ENCODE measurements around the gene LRRC2.
A peak's percentile ranks its signal among the peaks of the same experiment; 100 is the strongest.
"Not testable (repeated sequence)": the region's sequence is repeated elsewhere in the genome, so short reads cannot be mapped to it uniquely, and the experiment has no call there.

Gene LRRC2

DNA sequence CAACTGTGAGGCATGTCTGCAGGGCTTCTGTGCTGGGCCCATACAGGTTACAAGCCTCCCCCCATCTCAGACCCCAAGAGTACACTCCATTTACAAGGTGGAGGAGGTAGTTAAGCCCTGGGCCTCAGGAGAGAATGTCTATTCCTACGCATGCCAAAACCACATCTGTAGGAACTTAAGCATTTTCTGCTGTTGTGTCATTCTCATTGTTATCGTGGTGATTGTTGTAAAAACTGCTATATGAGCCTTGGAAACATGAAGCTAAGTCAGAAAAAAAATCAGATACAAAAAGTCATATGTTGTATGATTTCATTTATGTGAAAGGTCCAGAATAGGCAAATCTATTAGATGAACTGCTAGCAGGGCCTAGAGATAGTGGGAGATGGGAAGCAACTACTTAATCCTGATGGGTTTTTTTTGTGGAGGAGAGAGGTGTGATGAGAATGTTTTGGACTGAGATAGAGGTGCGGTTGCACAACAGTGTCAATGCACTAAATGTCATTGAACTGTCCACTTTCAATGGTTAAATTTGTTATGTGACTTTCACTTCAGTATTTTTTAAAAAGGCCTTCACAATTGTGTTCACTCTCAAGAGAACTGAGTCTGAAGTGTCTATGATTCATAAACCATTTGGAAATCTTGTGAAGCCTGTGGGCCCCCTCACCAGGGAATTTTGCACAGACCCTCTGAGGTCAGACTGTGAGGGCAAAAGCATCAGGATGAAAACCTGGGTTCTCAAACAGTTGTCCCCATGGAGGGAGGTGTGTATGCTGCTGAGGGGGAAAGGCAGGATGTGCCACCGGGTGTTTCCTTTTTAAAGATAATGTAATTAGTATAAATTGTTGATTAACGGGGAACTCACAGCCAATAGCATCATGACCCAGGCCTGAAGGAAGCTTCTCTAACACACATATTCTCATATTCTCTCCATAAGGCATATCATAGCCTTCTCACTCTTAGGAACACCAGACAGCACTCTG is 65.2 kb downstream of the LRRC2 start:
- DNase-seq (ENCODE audit: low read depth in 2 of 3, low spot score in 1 of 3), result no peak

DNA sequence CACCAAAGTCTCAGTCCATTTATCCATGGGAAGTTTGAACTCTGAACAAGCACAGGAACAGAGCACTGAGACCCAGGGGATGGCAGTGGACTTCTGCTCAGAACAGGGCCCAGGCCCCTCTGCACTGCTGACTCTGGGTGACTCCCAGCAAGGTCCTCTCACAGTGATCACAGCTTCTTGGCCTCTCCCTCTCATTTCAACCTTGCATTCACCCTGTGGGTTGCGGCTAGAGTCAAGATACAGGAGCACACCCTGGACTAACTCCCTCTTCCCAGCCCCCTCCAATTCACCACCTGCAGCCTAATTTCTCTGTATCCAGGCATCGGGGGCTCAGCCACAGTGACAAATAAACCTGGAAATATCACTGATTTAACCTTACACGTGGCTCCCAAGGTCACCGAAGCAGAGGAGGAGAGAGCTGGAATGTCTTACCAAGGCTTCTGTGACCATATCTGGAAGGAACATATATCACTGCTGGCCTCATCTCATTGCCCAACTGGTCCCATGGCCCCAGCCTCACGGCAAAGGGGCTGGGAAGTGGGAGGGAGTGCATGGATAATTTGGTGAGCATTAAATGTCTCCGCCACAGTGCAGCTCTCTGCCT is 67.1 kb downstream of the LRRC2 start:
- DNase-seq (ENCODE audit: low read depth in 2 of 3, low spot score in 1 of 3), result no peak

DNA sequence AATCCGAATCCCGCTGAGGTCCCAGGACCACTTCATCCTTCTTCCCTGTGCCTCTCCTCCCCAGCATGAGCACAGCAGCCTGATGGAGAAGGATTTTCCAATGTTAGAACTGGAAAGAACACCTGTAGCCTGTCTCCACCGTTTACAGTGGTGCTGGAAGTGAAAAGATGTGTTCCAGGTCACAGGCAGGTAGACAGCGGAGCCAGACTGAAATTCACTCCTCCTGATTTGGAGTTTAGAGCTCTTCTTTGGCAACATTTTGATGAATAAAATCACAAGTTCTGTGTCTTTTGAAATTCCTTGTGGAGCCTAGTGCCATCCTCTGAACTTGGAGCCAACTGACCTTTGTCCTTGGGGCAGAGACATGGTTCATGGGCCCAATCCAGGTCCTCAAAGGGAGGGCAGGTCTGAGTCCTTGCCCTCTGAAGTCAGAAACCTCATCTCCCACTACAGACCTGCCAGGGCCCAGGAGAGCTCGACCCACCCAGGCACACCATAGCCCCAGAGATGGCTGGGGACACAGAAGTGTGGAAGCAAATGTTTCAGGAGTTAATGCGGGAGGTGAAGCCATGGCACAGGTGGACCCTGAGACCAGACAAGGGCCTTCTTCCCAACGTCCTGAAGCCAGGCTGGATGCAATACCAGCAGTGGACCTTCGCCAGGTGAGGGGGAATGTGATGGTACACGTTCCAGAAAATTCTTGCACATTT is 68.4 kb downstream of the LRRC2 start, which contains the start of gene RTP3:
RTP3 (plus strand) TSS at position 421 of the 710 bp plus-strand sequence; CDS start at position 508, 87 bp downstream.
- no peak for DNase-seq (ENCODE audit: low read depth in 2 of 3, low spot score in 1 of 3)

DNA sequence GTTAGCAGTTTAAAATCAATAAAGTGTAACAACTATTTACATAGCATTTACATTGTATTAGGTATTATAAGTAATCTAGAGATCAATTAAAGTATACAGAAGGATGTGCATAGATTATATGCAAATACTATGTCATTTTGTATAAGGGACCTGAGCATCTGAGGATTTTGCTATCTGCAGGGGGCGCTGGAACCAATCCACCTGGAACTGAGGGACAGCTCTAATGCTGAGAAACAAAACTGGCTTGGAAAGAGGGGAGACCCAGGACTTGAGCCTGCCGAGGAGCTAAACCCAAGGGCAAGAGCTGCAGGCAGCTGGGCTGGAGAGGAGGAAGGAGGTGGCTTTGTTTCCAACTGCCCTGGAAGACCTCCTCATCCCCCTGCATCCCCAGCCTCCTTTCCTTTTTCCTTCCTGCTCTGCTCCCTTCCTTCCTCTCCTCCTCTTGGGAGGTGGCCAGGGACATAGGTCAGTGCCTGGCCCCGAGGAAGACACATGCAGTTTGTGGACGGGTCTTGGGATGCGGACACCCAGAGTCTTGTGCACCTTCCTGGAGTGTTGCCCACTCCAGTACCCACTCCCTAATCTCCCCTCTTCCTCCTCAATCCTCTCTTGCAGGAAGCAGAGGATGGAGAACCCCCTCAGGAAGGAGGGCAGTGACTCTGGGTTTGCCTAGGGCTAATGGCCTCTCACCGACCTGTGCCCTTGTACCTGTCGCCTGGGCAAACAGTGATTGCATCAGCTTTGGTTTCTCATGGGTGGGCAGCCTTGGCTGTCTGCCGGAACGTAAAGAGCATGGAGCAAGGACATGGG is 69.2 kb downstream of the LRRC2 start:
- DNase-seq (ENCODE audit: low read depth in 2 of 3, low spot score in 1 of 3), result peak; percentile 7 to 32 (median 17)

DNA sequence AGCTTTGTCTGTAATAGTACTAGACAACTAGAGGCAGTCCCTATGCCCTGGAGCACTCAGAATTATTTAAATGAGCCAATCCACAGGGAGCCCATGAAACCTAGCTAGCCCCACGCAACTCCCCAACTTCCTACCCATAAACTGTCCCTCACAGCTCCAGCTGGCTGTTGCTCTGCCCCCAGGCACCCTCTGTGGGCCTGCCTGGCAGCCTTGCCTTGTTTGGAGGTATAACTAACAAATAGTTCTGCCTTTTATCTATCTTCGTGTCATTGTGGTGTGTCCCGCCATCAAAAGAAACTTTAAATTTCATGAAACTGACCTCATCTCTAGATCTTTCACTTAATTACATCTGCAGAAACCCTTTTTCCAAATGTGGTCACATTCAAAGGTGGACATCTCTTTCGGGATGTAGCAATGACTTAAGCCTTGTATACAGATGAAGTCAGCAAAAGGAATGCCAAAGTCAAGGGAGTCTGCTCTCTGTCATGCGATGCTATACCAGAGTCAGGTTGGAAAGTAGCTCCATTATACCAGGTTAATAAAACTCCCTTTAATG is 70.1 kb downstream of the LRRC2 start:
- no peak for DNase-seq (ENCODE audit: low read depth in 2 of 3, low spot score in 1 of 3)

DNA sequence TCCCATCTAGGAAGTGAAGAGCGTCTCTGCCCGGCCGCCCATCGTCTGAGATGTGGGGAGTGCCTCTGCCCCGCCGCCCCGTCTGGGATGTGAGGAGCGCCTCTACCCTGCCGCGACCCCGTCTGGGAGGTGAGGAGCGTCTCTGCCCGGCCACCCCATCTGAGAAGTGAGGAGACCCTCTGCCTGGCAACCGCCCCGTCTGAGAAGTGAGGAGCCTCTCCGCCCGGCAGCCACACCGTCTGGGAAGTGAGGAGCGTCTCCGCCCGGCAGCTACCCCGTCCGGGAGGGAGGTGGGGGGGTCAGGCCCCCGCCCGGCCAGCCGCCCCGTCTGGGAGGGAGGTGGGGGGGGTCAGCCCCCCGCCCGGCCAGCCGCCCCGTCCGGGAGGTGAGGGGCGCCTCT is 71.6 kb downstream of the LRRC2 start:
- not testable (repeated sequence) for DNase-seq (ENCODE audit: low read depth in 2 of 3, low spot score in 1 of 3)

DNA sequence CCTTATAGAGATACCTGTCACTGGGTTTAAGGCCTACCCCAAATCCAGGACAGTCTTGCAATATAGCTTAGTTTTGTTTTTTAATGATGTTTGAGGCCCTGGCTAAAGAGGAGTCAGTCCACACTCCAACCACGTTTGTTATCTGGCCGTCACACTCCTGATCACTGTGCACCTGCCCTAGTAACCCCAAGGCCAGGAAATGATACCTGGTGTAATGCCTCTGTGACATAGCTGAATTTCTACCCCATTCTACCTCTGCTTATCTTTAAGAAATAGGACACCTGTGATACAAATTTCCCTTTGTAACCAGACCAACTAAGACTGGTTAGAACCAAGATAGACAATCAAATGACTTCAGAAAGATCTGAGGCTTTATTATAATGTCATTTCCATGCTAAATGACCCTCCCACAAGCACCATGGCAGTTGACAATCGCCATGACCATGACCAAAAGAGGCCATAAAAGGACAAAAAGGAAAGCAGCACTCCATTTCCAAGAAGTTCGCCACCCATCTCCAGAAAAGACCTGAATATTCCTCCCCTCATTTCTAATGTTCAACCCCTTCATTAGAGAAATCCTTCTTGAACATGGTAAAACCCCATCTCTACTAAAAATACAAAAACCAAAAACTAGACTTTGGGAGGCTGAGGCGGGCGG is 73.1 kb downstream of the LRRC2 start:
- no peak for DNase-seq (ENCODE audit: low read depth in 2 of 3, low spot score in 1 of 3)

DNA sequence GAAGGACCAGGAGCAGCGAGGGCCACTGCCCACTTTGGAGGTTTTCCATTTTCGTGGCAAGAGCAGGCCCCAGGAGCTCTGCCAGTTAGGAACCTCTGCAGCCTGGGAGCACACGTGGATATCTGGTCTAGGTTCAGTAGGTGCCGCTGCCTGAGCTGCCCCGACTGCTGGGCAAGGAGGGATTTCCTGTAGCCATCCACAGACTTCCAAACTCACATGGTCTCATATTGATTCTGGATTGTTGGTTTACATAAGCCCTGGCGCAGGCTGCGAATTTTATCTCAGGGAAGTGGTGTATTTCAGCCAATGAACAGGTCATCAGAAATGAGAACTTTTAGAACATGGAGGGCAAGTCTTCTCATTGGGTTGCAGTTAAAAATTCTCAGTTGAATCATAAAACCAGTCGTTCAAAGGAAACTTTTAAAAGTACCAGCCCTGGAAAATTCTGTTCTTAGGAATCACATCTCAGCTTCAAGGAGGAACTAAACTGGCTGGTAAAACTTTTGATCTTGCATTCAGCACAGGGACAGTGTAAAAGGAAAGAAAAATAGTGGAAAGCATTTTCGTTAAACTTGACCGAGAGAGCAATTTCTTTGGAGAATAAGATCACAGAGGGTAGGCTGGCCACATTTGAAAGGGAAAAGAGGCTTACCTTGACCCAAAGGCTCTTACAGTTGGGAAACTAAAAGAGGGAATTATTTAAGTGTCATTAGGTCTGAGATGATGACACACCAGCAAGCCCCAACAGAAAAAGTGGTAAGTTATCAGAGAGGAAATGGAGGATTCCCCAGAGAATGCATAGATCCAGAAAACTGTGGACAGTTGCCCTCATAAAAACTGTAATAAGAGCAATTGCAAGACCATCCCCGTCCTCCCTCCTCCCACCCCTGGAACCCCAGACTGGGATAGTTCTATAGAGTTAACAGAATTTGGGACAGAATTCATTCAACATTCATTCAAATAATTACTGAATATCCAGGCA is 74.7 kb downstream of the LRRC2 start:
- DNase-seq (ENCODE audit: low read depth in 2 of 3, low spot score in 1 of 3), result no peak

DNA sequence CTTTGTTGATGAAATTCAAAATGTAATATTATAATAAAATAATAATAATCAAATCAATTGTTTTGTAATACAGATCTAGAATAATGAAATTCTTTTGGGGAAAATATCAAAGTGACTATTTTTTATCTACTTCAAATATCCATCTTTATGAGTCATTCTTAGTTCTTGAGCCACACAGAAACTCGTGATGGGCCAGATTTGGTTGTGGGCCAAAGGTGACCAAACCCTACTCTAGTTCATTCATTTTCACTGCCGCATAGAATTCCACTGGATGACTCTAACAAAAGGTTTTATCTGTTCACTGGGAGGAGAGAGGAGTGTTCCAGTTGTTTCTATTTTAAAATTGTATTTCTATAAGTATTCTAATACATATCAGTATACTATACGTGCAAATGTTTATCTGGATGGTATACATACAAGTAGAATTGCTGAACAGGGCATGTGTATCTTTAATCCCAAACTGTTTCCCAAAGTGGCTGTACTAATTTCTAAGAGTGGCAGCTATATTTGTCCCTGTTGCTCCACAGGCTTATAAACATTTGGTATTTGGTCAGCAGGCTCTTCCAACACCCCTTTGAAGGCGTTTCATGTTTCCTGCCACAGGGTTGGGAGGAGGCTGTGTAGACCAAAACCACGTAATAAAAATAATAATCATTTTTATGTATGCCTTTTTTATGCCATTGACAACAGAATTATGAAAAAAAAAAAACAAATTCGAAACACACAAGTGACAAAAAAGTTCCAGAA is 75.6 kb downstream of the LRRC2 start:
- DNase-seq (ENCODE audit: low read depth in 2 of 3, low spot score in 1 of 3), result no peak

DNA sequence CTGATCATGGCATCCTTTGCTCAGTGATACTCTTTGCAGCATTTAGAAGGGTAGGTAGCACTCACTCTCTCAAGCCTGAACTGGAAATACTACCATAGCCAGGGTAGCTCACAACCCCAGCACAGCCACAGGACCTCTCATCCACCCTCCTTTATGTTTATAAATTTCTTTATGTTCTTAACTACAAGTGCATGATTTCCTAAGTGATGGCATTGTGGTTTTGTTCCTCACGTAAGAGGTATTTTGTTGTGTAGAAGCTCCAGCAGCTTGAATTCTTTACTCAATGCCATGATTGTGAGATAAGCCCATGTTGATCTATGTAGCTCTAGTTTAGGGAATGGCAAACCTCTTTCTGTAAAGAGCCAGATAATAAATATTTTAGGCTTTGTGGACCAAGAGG is 76.2 kb downstream of the LRRC2 start:
- DNase-seq (ENCODE audit: low read depth in 2 of 3, low spot score in 1 of 3), result no peak

DNA sequence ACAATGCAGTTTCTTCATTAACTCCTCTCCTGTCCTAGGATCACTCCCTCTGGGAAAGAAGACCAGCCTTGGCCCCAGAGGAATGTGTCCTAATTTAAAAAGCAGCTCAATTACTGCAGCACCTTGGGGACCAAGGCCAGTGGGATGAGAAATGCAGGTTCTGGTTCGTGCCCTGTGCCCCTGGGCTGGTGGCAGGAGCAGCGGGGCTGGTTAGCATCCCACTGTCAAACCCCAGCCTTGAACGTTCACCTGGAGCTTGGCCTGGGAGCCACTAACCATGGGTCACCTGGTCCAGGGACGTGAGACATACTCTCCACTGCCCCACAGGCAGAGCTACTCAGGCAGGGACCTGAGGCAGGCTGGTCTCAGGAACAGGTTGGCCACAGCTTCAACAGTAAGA is 76.7 kb downstream of the LRRC2 start:
- DNase-seq (ENCODE audit: low read depth in 2 of 3, low spot score in 1 of 3), result no peak

DNA sequence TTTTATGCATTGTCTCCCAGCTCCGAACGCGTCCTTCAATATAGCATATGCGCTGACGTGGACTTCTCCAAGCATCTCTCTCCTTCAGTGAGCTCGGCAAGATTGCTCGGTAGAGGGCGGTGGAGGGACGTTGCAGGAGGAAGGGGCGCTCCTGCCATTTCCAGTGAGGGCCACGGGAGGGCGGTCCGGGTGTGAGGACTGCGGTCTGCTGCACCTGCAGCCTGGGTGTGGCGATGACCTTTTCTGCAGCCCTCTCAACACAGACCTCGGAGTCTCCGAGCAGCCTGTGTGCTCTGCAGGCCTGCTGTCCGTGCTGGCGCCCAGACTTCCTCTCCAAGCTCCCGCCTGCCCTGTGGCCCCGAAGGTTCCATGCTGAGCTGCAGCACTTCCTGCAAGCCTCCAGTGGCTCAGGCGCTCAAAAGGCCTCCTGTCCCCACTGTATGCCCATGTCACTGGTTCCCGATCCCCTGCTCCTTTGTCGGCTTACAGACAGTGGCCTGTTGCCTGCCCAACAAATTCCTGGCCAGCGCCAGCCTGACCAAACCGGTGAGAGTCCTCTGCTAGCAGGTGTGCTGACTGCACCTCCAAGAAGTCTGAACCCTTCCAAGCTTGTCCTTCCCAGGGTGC is 77.3 kb downstream of the LRRC2 start:
- DNase-seq (ENCODE audit: low read depth in 2 of 3, low spot score in 1 of 3), result peak; percentile 89 to 97 (median 92)

DNA sequence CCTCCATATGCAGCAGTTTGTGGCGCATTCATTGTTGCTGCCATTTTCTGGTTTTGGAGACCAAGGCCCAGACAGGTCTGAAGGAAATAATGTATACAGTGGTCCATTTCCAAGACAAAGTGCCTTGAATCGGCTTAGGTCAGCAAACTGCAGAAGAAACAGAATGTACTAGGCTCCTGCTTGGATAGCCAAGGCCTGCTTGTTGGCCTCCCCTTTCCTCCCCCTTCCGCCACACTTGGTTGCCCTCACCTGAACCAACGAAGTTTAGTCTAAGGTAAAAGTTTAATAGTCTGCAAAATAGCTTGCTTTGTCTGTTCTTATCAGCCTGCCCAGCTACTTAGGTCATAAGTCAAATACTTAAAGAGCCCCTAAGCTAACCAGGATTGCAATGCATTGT is 80.3 kb downstream of the LRRC2 start:
- DNase-seq (ENCODE audit: low read depth in 2 of 3, low spot score in 1 of 3), result no peak

DNA sequence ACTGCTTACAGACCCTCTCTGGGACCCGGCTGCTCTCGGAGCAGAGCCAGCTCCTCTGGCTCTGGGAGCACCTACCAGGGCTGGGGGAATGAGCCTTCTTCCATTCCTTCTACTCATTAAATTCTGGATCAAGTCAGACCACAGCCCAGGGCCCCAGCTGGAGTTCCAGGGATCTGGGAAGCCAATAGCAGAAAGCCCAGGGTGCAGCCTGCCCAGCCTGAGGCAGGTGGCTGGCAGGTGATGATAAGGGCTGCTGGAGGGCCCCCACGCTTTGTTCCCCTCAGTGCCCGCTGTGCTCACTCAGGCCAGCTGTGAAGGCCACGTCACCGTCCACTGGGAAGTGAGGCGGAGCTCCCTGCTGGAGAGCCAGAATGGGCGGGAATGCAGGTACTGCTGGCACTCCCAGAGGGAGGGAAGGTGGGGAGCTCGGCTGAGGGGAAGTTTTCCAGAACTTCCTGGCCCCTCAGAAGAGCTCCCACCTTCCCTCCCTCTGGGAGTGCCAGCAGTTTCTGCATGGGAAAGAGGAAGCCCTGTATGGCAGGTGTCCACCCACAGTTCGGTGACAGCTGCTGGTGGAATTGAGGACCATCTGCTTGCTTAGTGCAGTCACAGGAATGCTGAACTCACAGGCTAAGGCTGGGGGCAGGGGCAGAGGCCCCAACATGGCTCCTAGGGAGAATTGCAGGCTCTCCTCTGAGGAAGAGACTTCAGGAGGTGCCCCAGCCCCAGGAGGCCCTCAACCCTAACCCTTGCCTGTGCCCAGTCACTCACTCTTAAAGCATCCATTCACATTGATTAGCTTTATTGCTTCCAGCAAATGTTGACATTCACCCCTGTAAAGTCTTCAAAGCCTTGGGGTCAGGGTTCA is 81.0 kb downstream of the LRRC2 start:
- no peak for DNase-seq (ENCODE audit: low read depth in 2 of 3, low spot score in 1 of 3)

DNA sequence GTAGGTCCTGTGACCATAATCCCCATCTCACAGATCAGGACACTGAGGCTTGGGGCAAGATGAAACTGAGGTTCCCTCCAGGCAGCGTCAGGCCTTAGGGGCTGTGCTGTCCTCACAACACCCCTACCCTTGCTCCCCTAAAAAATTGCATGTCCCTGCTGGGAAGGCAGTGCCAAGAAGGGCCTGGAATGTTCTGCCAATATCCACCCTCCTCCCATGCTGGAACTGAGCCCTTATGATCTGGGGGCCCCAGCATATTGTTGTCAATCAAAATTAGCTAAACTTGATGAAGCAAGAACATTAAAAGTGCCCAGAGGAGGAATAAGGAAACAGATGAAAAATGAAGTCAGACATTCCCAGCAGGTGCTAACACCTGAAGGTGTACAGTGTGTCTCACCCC is 81.7 kb downstream of the LRRC2 start:
- no peak for DNase-seq (ENCODE audit: low read depth in 2 of 3, low spot score in 1 of 3)

DNA sequence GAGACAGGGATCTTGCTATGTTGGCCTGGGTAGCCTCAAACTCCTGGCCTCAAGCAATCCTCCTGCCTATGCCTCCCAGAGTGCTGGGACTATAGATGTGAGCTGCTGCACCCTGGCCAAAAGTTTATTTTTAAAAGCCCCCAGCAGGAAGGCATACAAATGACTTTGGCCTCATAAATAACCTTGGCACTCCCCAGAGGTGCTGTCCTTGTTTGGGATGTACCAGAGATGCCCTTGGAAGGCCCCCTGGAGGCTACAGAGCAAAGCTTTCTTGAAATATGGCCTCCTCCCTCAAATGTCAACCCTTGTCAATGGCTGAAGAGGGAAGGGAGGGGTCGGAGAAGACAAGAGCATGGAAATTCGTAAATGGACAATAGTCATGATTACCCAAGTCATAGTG is 82.3 kb downstream of the LRRC2 start:
- no peak for DNase-seq (ENCODE audit: low read depth in 2 of 3, low spot score in 1 of 3)

All from stimulated activated CD4-positive, alpha-beta T cell treated with anti-CD3 and anti-CD28 coated beads, Interleukin-12 subunit alpha, Interleukin-12 subunit beta, amount 100 ng/mL, for 48 hours (primary cell).